ENCODE measurements around the gene NTN5.

GRCh38 chr19:48614436-48615230 is 58.2 kb downstream of the NTN5 start, which contains the start of gene FAM83E:
- no peak for TF ChIP-seq CTCF (IDR thresholded peaks at IDR 0.05)
- no peak for TF ChIP-seq POLR2A (IDR thresholded peaks at IDR 0.05)

Measured in lower leg skin (tissue), 3 donors.